Lower lobe of right lung (tissue), 2 donors: Measurements from ENCODE around the gene RBBP8NL. TPM values are rescaled to one million over a fixed set of nuclear protein-coding genes. Genes with fewer than 3 reads are reported as not detected.

ENCODE experiments used
- ATAC-seq, 2 donors: fragments of 200-7000 bp; cut with Tn5 transposase; one replicate each; pipeline ENCODE4 v1.9.1; 2020 to 2022; ENCODE audit warnings: mild to moderate bottlenecking in 2 of 2, moderate library complexity in 2 of 2
- DNase-seq: peaks from one replicate; pipeline ENCODE4 v3.0.0-alpha.2; 2020
- H3K27ac ChIP-seq: fragments of 200-600 bp; one replicate; pipeline ENCODE4 v1.8.0; 2022
- H3K27me3 ChIP-seq: fragments of 200-600 bp; one replicate; pipeline ENCODE4 v1.8.0; 2022; ENCODE audit warnings: low read depth
- H3K36me3 ChIP-seq: fragments of 200-600 bp; one replicate; pipeline ENCODE4 v1.8.0; 2022; ENCODE audit warnings: mild to moderate bottlenecking
- H3K4me1 ChIP-seq: fragments of 200-600 bp; one replicate; pipeline ENCODE4 v1.8.0; 2022
- H3K4me3 ChIP-seq: fragments of 200-600 bp; one replicate; pipeline ENCODE4 v1.8.0; 2022; ENCODE audit warnings: mild to moderate bottlenecking
- H3K9me3 ChIP-seq: fragments of 200-600 bp; one replicate; pipeline ENCODE4 v1.8.0; 2022
- intact Hi-C: fragments of 100-400 bp; cut with DNase I; formaldehyde crosslinking; loops from one replicate; pipeline ENCODE4 v1.11.0; 2022
- total RNA-seq: library from RNA; stranded (reverse); fragmentation: NEBNext Ultra II Directional; extraction: Animal tissue kit (Norgen Biotek cat#: 25700); gene quantifications from one replicate; pipeline ENCODE4 v1.2.1, GENCODE V29; 2021
- TF ChIP-seq, protein P1 (sequence below): fragments of 200-600 bp; IDR thresholded peaks from one replicate; pipeline ENCODE4 v1.8.0; 2022; ENCODE audit warnings: antibody characterized with exemption, mild to moderate bottlenecking
- donor health status: DM: no; HTN: yes; CAD: no; lungs with severe emphysema.

The RBBP8NL gene
- total RNA-seq, 1 donor from 2014 or later, result 2.0 TPM

GRCh38 chr20:62364911-62365736 lies 62.2 kb downstream of the RBBP8NL start:
- Histone ChIP-seq H3K36me3 (peaks cover 5% of the 10 kb centered on the region), H3K4me3 (peak overlapping the region; percentile 70), H3K27ac (peak overlapping the region; percentile 86), H3K9me3 (no peaks in the 10 kb centered on the region), H3K27me3 (peaks cover 11% of the 10 kb centered on the region), H3K4me1 (peaks cover 88% of the 10 kb centered on the region)
- intact Hi-C loops, result no loop called here
- ATAC-seq, result peak; percentile 18 to 45
- DNase-seq, result peak; percentile 81
- TF ChIP-seq, protein P1, sequence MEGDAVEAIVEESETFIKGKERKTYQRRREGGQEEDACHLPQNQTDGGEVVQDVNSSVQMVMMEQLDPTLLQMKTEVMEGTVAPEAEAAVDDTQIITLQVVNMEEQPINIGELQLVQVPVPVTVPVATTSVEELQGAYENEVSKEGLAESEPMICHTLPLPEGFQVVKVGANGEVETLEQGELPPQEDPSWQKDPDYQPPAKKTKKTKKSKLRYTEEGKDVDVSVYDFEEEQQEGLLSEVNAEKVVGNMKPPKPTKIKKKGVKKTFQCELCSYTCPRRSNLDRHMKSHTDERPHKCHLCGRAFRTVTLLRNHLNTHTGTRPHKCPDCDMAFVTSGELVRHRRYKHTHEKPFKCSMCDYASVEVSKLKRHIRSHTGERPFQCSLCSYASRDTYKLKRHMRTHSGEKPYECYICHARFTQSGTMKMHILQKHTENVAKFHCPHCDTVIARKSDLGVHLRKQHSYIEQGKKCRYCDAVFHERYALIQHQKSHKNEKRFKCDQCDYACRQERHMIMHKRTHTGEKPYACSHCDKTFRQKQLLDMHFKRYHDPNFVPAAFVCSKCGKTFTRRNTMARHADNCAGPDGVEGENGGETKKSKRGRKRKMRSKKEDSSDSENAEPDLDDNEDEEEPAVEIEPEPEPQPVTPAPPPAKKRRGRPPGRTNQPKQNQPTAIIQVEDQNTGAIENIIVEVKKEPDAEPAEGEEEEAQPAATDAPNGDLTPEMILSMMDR, result no peak

DNA sequence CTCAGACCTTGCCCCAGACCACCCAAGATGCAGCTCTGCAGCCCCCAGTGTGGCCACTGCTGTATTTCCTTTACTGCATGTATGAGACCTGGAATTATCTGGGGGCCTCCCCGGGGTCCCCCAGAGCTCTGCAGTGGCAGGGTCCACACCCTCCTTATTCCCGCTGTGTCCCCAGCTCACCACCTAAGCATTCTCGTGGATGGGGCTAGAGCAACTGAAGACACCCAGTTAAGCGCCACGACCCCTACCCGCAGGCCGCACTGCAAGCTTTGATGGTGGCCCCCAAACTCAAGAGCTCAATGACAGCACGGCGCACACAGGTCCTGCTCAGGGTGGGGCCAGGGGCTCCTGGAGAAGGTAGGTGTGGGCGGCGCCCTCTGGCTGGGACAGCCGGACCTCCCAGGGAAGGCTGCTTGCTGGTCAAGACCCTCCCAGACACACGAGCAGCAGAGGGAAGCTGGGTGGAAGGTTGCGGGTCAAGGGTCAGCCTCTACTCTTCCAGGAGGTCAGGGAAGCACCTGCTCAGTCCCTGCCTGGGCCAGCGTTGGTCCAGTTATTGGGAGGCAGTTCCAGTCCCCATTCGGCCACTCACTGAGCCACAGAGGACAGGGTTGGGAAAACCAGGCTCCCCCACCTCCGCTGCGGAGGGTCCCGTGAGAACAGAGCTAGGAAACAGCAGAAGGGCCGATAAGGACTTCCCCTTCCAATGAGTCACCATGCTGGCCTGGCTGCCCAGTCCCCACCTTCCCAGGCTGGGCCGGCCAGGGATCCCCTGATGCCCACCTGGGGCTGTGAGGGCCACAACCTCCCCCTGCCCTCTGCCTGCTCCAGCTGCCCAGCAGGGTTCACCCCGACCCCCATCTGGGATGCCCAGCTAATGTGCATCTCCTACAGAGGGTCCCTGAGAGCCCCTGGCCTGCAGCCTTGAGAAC lies 63.2 kb downstream of the RBBP8NL start:
- DNase-seq (peak; percentile 47), ATAC-seq (no peak)
- peak overlapping the region; percentile 70 for H3K4me3 ChIP-seq
- peaks cover 5% of the 10 kb centered on the region for H3K36me3 ChIP-seq
- peak overlapping the region; percentile 86 for H3K27ac ChIP-seq
- intact Hi-C loops, result no loop called here
- H3K9me3 ChIP-seq, result no peaks in the 10 kb centered on the region
- peaks cover 85% of the 10 kb centered on the region for H3K4me1 ChIP-seq
- TF ChIP-seq, protein P1, result no peak
- peaks cover 6% of the 10 kb centered on the region for H3K27me3 ChIP-seq

DNA sequence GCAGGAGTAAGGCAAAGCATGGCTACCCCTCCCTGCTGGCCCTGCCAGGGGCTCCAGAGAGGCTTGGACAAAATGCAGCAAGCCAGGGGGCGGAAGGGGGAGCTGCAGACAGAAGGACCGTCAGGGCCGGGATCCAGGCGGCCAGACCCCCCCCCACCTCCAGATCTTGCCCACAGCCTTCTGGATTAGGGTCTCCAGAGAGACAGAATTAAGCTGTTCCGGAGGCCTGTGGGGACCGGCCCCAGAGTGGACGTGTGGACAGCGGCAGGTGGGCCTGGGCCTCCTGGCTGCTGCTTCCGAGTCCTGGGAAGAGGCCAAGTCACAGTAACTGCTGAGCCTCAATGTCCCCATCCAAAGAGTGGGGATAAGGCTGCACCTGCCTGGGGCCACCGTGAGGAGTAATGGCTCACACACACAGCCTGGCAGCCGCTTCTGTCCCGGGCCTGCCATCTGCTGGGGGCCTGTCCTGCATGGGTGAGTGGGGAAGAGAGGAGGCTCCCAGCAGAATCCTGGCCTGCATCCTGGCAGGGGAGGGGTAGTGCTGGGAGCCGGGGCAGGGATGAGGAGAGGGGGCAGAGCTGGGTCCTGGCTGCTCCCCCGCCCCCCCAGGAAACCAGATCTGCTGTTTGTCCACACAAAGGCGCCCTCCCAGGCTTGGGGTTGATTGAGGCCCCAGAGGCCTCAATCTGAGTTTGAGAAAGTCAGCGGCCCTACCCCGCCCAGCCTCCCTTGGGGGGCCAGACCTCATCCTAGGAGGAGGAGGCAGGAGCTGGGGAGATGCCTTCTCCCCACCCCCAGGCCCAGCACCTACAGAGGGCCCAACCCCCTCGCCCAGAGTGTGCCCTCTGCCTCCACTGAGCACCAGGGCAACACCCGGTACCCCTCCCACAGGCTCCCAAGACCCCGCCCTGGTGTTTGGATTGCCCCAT lies 64.1 kb downstream of the RBBP8NL start:
- DNase-seq (peak; percentile 48), ATAC-seq (no peak)
- Histone ChIP-seq H3K9me3 (no peaks in the 10 kb centered on the region), H3K27me3 (peaks cover 6% of the 10 kb centered on the region), H3K36me3 (peaks cover 5% of the 10 kb centered on the region), H3K27ac (peak overlapping the region; percentile 86), H3K4me3 (no peak overlapping the region), H3K4me1 (peaks cover 85% of the 10 kb centered on the region)
- intact Hi-C loops, result no loop called here
- TF ChIP-seq, protein P1, result no peak

- intact Hi-C loops, result no loop called here
- ATAC-seq, result no peak
- H3K4me1 ChIP-seq, result peaks cover 85% of the 10 kb centered on the region
- peak overlapping the region; percentile 86 for H3K27ac ChIP-seq
- no peak for DNase-seq
- peaks cover 2% of the 10 kb centered on the region for H3K27me3 ChIP-seq
- peaks cover 5% of the 10 kb centered on the region for H3K36me3 ChIP-seq
- TF ChIP-seq, protein P1, result no peak
- no peak overlapping the region for H3K4me3 ChIP-seq
- H3K9me3 ChIP-seq, result no peaks in the 10 kb centered on the region
These were observed 64.8 kb downstream of the RBBP8NL start for GRCh38 chr20:62362590-62362940.
